Regular cardiac myocyte (primary cell): Measurements from ENCODE around the gene ADH1C. TPM values are rescaled to one million over a fixed set of nuclear protein-coding genes. Genes with fewer than 3 reads are reported as not detected.

ENCODE experiments used
- total RNA-seq: library from RNA; depleted of rRNA; stranded (reverse); fragments of >200 nt; gene quantifications from 2 replicates; pipeline ENCODE4 v1.2.3, GENCODE V29; 2014

ADH1C gene
- under 0.01 TPM in 1 of 2 replicates, not detected in the other for total RNA-seq

GRCh38 chr4:99352602-99353537 lies at the start of gene ADH1C:
Gene ADH1C, minus strand, starts transcription at chr4:99352746. Its CDS starts 71 bp downstream, at chr4:99352675.

GRCh38 chr4:99321241-99322191 lies 31.0 kb downstream of the ADH1C start, which contains the start of gene ADH1B:
Gene ADH1B, minus strand, starts transcription at chr4:99321401. Its CDS starts 70 bp downstream, at chr4:99321331.

DNA sequence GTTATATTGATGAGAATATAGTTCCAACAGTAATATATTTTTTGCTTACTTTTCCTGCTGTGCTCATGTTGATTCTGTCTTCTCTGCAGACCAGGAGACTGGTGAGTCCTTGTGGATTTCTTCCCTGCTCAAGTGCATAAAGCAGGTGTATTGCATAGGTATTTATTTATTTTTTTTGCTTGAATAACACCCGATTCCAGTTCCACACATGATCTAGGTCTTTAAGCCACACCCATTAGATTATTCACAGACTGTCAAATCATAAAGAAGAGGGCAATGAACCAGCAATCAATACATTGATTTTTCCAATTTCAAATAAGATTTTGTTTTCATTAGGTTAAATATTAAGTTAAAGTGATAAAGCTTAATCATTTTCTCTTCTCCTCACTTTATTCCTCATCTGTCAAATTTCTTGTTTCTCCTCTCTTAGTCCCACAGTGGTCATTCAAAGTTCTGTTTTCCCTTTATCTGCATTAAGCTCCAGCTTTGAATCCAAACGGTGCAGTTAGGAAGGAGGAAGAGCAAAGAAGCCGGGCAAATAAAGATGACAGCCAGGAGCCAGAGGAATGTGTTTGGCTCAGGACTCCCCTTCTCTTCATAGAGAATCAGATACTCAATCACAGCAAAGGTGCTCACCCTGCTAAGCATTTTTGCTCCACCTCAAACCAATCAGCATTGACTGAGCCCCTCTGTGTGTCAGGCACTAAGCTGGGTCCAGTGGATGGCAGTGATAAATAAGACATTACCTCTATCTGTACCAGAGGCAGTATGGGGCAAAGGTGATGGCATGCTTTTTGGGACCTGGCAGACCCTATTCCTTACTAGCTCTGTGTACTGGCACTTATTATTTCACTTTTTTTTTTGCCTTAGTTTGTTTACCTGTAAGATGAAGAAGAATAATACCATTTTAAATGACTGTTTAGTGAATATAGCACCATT lies 61.4 kb downstream of the ADH1C start, which contains the start of gene ADH1A:
Gene ADH1A (minus strand): TSS at position 138 of the 939 bp plus-strand sequence. CDS start 71 bp downstream, at position 67.

Other genes starting within 250 kb of the ADH1C start
- gene ADH4, start 208.4 kb downstream of the ADH1C start, total RNA-seq, result 0.28 TPM in 1 of 2 replicates, not detected in the other
- gene ADH6, start 133.5 kb downstream of the ADH1C start, total RNA-seq, result under 0.01 TPM in 1 of 2 replicates, not detected in the other
- not detected in 2 replicates for gene ADH1A, start 61.8 kb downstream of the ADH1C start, total RNA-seq
- 0.38 and 0.85 TPM in 2 replicates for gene ADH1B, start 31.3 kb downstream of the ADH1C start, total RNA-seq
- not detected in 2 replicates for gene ADH7, start 82.6 kb upstream of the ADH1C start, total RNA-seq
- not detected in 2 replicates for gene C4orf17, start 158.3 kb upstream of the ADH1C start, total RNA-seq
- gene TRMT10A, start 211.3 kb upstream of the ADH1C start, total RNA-seq, result 6.8 and 11.5 TPM in 2 replicates
- gene MTTP, start 222.1 kb upstream of the ADH1C start, total RNA-seq, result under 0.01 TPM in 2 replicates